Loucy (cell line): ENCODE data around the gene GSG1L.

Experiments
- EZH2phosphoT487 ChIP-seq: fragments of 200-600 bp; IDR thresholded peaks from 2 replicates; pipeline ENCODE4 v1.6.1; 2018; ENCODE audit warnings: antibody characterized with exemption, mild to moderate bottlenecking, moderate library complexity, borderline replicate concordance
- TF ChIP-seq, protein P1 (sequence below): fragments of 200-600 bp; sonication (generic); conservative IDR thresholded peaks from 2 replicates; pipeline ENCODE4 v1.5.1; 2014; ENCODE audit warnings: mild to moderate bottlenecking, antibody characterized with exemption, low read length

DNA sequence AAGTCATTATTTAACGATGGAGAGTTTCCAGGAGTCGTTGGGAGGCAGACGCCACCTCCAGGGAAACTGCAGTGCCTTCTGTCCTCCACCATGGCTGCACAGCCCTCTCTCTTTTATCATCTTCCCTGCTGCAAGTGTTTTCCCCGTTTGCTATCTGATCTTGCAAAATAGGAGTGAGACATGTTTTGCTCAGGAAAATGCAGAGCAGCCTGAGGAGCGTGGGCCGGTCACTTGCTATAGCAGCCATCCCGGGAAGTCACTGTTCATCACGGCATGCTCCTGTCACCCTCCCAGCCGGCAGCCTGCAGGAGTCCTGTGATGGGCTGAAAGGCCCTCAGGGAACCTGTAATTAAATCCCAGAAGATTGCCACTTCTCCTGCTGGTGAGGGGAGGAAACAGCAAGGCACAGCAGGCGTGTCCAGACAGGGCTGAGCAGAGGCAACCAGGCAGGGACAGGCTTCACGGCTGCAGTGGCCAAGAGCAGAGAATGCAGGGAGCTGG, 143.1 kb downstream of the GSG1L start:
- TF ChIP-seq, protein P1, sequence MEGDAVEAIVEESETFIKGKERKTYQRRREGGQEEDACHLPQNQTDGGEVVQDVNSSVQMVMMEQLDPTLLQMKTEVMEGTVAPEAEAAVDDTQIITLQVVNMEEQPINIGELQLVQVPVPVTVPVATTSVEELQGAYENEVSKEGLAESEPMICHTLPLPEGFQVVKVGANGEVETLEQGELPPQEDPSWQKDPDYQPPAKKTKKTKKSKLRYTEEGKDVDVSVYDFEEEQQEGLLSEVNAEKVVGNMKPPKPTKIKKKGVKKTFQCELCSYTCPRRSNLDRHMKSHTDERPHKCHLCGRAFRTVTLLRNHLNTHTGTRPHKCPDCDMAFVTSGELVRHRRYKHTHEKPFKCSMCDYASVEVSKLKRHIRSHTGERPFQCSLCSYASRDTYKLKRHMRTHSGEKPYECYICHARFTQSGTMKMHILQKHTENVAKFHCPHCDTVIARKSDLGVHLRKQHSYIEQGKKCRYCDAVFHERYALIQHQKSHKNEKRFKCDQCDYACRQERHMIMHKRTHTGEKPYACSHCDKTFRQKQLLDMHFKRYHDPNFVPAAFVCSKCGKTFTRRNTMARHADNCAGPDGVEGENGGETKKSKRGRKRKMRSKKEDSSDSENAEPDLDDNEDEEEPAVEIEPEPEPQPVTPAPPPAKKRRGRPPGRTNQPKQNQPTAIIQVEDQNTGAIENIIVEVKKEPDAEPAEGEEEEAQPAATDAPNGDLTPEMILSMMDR, result no peak
- TF ChIP-seq EZH2phosphoT487, result no peak
